Upper lobe of right lung (tissue), 1 donor: Measurements from ENCODE around the gene MX2. TPM values are rescaled to one million over a fixed set of nuclear protein-coding genes. Genes with fewer than 3 reads are reported as not detected.

Experiments used
- ATAC-seq: fragments of 200-7000 bp; cut with Tn5 transposase; one replicate; pipeline ENCODE4 v1.9.1; 2020; ENCODE audit warnings: mild to moderate bottlenecking, moderate library complexity
- DNase-seq: peaks from one replicate; pipeline ENCODE4 v3.0.0-alpha.2; 2020
- H3K27ac ChIP-seq: fragments of 200-600 bp; one replicate; pipeline ENCODE4 v1.8.0; 2022
- H3K27me3 ChIP-seq: fragments of 200-600 bp; one replicate; pipeline ENCODE4 v1.8.0; 2022; ENCODE audit warnings: mild to moderate bottlenecking
- H3K36me3 ChIP-seq: fragments of 200-600 bp; one replicate; pipeline ENCODE4 v1.8.0; 2022
- H3K4me1 ChIP-seq: fragments of 200-600 bp; one replicate; pipeline ENCODE4 v1.8.0; 2022
- H3K4me3 ChIP-seq: fragments of 200-600 bp; one replicate; pipeline ENCODE4 v1.8.0; 2022; ENCODE audit warnings: mild to moderate bottlenecking
- H3K9me3 ChIP-seq: fragments of 200-600 bp; one replicate; pipeline ENCODE4 v1.8.0; 2022
- CTCF ChIP-seq: fragments of 200-600 bp; IDR thresholded peaks from one replicate; pipeline ENCODE4 v1.8.0; 2022; ENCODE audit warnings: antibody characterized with exemption
- intact Hi-C: fragments of 100-400 bp; cut with DNase I; formaldehyde crosslinking; loops from one replicate; pipeline ENCODE4 v1.11.0; 2022
- total RNA-seq: library from RNA; stranded (reverse); fragmentation: NEBNext Ultra II Directional; extraction: Animal tissue kit (Norgen Biotek cat#: 25700); gene quantifications from one replicate; pipeline ENCODE4 v1.2.1, GENCODE V29; 2021
- donor health status: DM: no; HTN: yes; CAD: no; lungs with severe emphysema.

MX2 gene
- total RNA-seq, 1 donor from 2014 or later = 23.0 TPM

DNA sequence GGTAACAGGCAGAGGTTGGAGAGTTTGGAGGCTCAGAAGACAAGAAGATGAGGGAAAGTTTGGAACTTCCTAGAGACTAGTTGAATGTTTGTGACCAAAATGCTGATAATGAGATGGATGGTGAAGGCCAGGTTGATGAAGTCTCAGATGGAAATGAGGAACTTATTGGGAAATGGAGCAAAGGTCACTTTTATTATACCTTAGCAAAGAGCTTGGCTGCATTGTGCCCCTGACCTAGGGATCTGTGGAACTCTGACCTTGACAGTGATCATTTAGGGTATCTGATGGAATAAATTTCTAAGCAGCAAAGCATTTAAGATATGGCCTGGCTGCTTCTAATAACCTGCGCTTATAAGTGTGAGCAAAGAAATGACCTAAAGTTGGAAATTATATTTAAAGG, 28.1 kb upstream of the MX2 start:
- no peaks in the 10 kb centered on the region for H3K9me3 ChIP-seq
- ATAC-seq = no peak
- H3K4me3 ChIP-seq = no peak overlapping the region
- no peak for TF ChIP-seq CTCF
- H3K27me3 ChIP-seq = no peaks in the 10 kb centered on the region
- no peaks in the 10 kb centered on the region for H3K4me1 ChIP-seq
- H3K36me3 ChIP-seq = no peaks in the 10 kb centered on the region
- H3K27ac ChIP-seq = no peak overlapping the region
- intact Hi-C loops = no loop called here
- no peak for DNase-seq

DNA sequence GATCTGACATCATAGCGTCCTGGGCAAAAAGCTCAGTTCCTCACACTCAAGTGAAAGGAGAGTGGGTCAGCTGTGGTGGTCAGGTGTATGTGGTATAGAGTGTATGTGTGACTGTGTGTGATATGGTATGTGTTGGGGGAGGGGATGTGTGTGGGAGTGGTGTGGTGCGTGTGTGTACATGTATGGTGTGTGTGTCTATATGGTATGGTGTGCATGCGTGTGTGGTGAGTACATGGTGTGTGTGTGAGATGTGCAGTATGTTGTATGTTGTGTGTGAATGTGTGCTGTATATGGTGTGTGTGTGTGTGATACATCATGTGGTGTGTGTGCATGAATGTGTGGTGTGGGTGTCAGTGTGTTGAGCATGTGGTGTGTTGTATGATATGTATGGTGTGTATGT, 24.3 kb upstream of the MX2 start:
- Histone ChIP-seq H3K27ac (no peak overlapping the region), H3K4me1 (no peaks in the 10 kb centered on the region), H3K36me3 (no peaks in the 10 kb centered on the region), H3K4me3 (no peak overlapping the region), H3K9me3 (no peaks in the 10 kb centered on the region), H3K27me3 (no peaks in the 10 kb centered on the region)
- DNase-seq (no peak), ATAC-seq (peak; percentile 31)
- intact Hi-C loops = no loop called here
- no peak for TF ChIP-seq CTCF

DNA sequence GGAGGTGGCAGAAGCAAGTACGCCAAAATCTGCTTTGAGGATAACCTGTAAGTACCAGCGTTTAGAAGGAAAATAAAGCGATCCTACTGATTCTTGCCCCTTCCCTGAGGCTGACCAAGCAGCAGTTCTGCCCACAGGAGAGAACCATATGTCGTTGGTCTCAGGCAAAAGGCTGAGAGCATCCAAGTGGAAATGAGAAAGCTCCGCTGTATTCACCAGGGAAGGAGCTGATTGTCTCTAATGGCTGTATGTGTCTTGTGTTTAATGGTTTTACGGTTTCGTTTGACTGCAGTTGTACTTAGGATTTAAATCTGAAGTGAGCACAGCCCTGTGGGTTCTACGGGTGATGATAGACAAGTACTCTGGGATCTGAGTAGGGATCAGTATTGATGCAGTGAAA, 23.4 kb upstream of the MX2 start:
- no peaks in the 10 kb centered on the region for H3K36me3 ChIP-seq
- no peaks in the 10 kb centered on the region for H3K9me3 ChIP-seq
- no peak overlapping the region for H3K27ac ChIP-seq
- DNase-seq (no peak), ATAC-seq (no peak)
- intact Hi-C loops = no loop called here
- no peak for TF ChIP-seq CTCF
- no peak overlapping the region for H3K4me3 ChIP-seq
- H3K4me1 ChIP-seq = no peaks in the 10 kb centered on the region
- H3K27me3 ChIP-seq = no peaks in the 10 kb centered on the region

DNA sequence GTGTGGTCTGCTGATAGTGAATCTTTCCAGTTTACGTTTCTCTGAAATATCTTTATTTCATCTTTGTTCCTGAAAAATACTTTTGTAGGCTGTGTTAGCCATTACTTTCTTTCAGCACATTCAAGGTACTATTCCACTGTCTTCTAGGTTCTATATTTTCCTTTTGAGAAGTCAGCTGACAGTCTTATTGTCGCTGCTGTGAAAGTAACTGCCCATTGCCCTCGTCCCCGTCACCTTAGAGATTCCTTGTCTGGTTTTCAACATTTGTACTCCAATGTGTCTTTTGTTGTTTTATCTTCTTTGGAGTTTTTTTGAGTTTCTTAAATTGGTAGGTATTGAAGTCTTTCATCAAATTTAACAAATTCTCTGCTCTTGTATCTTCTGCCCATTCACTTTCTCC, 19.8 kb upstream of the MX2 start:
- H3K9me3 ChIP-seq = no peaks in the 10 kb centered on the region
- DNase-seq (no peak), ATAC-seq (no peak)
- H3K36me3 ChIP-seq = no peaks in the 10 kb centered on the region
- intact Hi-C loops = no loop called here
- no peak overlapping the region for H3K27ac ChIP-seq
- H3K27me3 ChIP-seq = no peaks in the 10 kb centered on the region
- H3K4me1 ChIP-seq = no peaks in the 10 kb centered on the region
- no peak overlapping the region for H3K4me3 ChIP-seq
- TF ChIP-seq CTCF = no peak

DNA sequence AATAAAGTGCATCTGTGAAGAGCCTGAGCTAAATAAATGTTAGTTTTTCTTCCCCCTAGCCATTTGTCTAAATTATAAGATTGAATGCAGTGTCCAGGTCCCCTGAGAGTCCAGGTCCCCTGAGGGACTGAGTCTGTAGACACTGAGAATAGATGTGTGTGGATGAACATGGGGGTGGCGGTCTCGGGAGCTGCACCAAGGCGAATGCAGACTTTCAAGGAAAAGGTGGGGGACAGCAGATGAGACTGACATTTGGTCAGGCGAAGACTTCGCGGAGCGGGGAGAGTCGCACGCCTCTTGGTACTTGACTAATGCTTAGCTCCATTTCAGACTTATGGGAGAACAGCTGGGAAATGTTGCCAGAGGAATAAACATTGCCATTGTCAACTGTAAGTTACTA, 17.7 kb upstream of the MX2 start:
- ATAC-seq (no peak), DNase-seq (no peak)
- intact Hi-C loops = no loop called here
- no peaks in the 10 kb centered on the region for H3K4me1 ChIP-seq
- no peaks in the 10 kb centered on the region for H3K27me3 ChIP-seq
- H3K4me3 ChIP-seq = no peak overlapping the region
- H3K36me3 ChIP-seq = no peaks in the 10 kb centered on the region
- TF ChIP-seq CTCF = no peak
- H3K27ac ChIP-seq = no peak overlapping the region
- no peaks in the 10 kb centered on the region for H3K9me3 ChIP-seq

DNA sequence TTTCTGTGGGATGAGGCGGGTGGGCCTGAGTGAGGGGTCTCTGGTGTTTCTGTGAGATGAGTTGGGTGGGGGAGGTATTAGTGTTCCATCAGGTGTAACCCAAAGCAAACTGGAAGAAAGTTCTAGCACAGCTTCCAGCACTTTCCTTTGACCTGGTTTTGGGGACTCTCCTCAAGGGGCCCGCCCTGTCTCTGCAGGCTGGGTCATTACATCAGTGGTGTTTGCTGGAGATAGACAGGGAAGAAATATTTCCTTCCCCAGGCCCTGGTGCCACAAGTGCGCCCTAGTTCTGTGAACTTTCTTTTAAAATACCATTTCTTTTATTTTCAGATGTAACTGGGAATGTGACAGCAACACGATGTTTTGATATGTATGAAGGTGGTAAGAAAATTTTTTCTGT, 16.5 kb upstream of the MX2 start:
- DNase-seq = no peak
- no peak for ATAC-seq
- TF ChIP-seq CTCF = no peak
- no peak overlapping the region for H3K4me3 ChIP-seq
- H3K27ac ChIP-seq = no peak overlapping the region
- H3K27me3 ChIP-seq = no peaks in the 10 kb centered on the region
- intact Hi-C loops = no loop called here
- H3K4me1 ChIP-seq = no peaks in the 10 kb centered on the region
- no peaks in the 10 kb centered on the region for H3K36me3 ChIP-seq
- no peaks in the 10 kb centered on the region for H3K9me3 ChIP-seq
